RWPE2 (cell line): Measurements from ENCODE around the gene MACF1.

ENCODE experiments used
- ATAC-seq: fragments of 200-7000 bp; cut with Tn5 transposase; 3 replicates; pipeline ENCODE4 v1.9.1; 2021; ENCODE audit warnings: low read depth
- DNase-seq: peaks from one replicate; pipeline ENCODE4 v3.0.0-alpha.2; 2020; ENCODE audit warnings: low spot score
- H3K27ac ChIP-seq: fragments of 450-650 bp; 2 replicates; pipeline ENCODE4 v1.5.1; 2017; ENCODE audit warnings: mild to moderate bottlenecking; ENCODE audit not compliant: poor library complexity, severe bottlenecking
- H3K27me3 ChIP-seq: fragments of 250-450 bp; sonication (Bioruptor Pico); 2 replicates; pipeline ENCODE4 v1.5.1; 2021; ENCODE audit warnings: mild to moderate bottlenecking, moderate library complexity; ENCODE audit not compliant: insufficient read depth, poor library complexity, severe bottlenecking
- H3K36me3 ChIP-seq: fragments of 250-450 bp; sonication (Bioruptor Pico); 2 replicates; pipeline ENCODE4 v1.5.1; 2020; ENCODE audit warnings: low read depth, mild to moderate bottlenecking, moderate library complexity
- H3K4me1 ChIP-seq: fragments of 250-450 bp; sonication (Bioruptor Pico); 2 replicates; pipeline ENCODE4 v1.5.1; 2021; ENCODE audit warnings: mild to moderate bottlenecking, moderate library complexity; ENCODE audit not compliant: insufficient read depth, poor library complexity, severe bottlenecking
- H3K4me3 ChIP-seq: fragments of 250-450 bp; sonication (Bioruptor Pico); 2 replicates; pipeline ENCODE4 v1.5.1; 2021; ENCODE audit warnings: mild to moderate bottlenecking, moderate library complexity; ENCODE audit not compliant: severe bottlenecking
- H3K9me3 ChIP-seq: fragments of 250-450 bp; sonication (Bioruptor Pico); 2 replicates; pipeline ENCODE4 v1.5.1; 2021; ENCODE audit warnings: mild to moderate bottlenecking, moderate library complexity; ENCODE audit not compliant: severe bottlenecking
- TF ChIP-seq, protein P1 (sequence below): fragments of 450-650 bp; IDR thresholded peaks from one replicate; pipeline ENCODE4 v1.5.1; 2017; ENCODE audit warnings: mild to moderate bottlenecking, moderate library complexity; ENCODE audit not compliant: poor library complexity, severe bottlenecking

MACF1 gene

DNA sequence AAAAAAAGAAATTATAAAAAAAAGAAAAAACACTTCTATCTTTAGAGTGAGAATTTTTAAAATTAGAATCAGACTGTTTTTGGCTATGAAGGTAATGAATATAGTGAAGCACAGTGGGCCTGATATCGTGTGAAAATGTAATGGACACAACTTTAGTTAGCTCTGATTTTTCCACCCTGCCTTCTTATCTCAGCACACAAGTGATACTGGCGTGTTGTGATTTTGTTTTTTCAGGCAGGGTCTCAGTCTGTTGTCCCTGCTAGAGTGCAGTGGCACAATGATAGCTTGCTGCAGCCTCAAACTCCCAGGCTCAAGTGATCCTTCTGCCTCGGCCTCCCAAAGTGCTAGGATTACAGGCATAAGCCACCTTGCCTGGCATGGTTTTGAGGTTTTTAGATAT, 22.3 kb downstream of the MACF1 start:
- Histone ChIP-seq H3K27ac (no peak overlapping the region), H3K4me3 (no peak overlapping the region), H3K36me3 (peaks cover 10% of the 10 kb centered on the region), H3K27me3 (no peaks in the 10 kb centered on the region), H3K9me3 (no peaks in the 10 kb centered on the region), H3K4me1 (no peaks in the 10 kb centered on the region)
- TF ChIP-seq, protein P1, sequence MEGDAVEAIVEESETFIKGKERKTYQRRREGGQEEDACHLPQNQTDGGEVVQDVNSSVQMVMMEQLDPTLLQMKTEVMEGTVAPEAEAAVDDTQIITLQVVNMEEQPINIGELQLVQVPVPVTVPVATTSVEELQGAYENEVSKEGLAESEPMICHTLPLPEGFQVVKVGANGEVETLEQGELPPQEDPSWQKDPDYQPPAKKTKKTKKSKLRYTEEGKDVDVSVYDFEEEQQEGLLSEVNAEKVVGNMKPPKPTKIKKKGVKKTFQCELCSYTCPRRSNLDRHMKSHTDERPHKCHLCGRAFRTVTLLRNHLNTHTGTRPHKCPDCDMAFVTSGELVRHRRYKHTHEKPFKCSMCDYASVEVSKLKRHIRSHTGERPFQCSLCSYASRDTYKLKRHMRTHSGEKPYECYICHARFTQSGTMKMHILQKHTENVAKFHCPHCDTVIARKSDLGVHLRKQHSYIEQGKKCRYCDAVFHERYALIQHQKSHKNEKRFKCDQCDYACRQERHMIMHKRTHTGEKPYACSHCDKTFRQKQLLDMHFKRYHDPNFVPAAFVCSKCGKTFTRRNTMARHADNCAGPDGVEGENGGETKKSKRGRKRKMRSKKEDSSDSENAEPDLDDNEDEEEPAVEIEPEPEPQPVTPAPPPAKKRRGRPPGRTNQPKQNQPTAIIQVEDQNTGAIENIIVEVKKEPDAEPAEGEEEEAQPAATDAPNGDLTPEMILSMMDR = no peak
- no peak for ATAC-seq
- DNase-seq = no peak

- no peak overlapping the region for H3K4me3 ChIP-seq
- TF ChIP-seq, protein P1 = no peak
- no peak overlapping the region for H3K27ac ChIP-seq
- peaks cover 15% of the 10 kb centered on the region for H3K36me3 ChIP-seq
- H3K4me1 ChIP-seq = no peaks in the 10 kb centered on the region
- DNase-seq (no peak), ATAC-seq (no peak)
- no peaks in the 10 kb centered on the region for H3K27me3 ChIP-seq
- no peaks in the 10 kb centered on the region for H3K9me3 ChIP-seq
These were observed 23.8 kb downstream of the MACF1 start for GRCh38 chr1:39228252-39228651.

- ATAC-seq (no peak), DNase-seq (no peak)
- Histone ChIP-seq H3K36me3 (peaks cover 15% of the 10 kb centered on the region), H3K27ac (no peak overlapping the region), H3K4me3 (no peak overlapping the region), H3K9me3 (no peaks in the 10 kb centered on the region), H3K27me3 (no peaks in the 10 kb centered on the region), H3K4me1 (no peaks in the 10 kb centered on the region)
- TF ChIP-seq, protein P1 = no peak
These were observed 25.0 kb downstream of the MACF1 start for GRCh38 chr1:39229504-39229903.

DNA sequence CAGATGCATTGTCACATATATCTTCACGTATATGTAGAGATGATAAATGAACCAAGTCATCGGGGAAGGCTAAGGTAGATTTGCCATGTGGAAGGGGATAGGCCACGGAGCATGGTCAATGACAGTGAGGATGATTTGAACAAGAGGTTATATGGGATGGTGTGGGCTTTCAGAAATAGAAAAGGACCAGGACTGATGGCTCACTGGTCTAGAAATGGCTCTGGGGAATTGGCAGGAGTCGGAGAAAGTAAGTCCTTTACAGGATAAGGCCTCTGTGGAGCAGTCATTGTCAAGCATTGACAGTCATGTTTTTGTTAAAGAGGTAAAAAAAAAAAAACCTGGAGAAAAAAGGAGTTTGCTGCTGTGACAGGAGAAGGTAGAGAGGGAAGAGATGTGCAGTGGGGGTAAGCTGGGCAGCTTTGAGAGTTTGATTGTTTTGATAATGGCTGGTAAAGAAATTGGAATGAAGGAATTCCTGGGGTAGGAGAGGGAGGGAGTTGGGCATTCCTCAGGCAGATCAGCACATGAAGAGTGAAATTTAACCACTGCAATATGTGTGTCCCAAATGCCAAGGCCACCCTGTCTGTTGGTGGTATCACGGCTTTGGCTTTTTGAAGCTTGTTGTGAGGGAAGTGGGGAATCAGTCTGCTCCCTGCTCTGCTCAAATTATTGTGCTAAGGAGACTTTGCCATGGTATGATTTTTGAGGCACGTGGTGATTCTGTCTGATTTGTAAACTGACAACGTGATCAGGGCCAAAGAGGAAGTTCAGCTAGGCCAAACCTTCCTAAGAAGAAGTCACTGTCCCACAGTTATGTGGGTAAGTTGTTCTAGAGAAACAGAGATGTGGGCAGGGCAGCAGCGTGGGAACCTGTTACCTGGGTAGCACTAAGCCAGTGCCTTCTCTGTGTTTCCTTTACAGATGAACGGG, 26.0 kb downstream of the MACF1 start:
- Histone ChIP-seq H3K4me3 (no peak overlapping the region), H3K27me3 (no peaks in the 10 kb centered on the region), H3K27ac (peak overlapping the region; percentile 0), H3K36me3 (peaks cover 16% of the 10 kb centered on the region), H3K4me1 (no peaks in the 10 kb centered on the region), H3K9me3 (no peaks in the 10 kb centered on the region)
- TF ChIP-seq, protein P1 = no peak
- ATAC-seq (peak; percentile 67), DNase-seq (no peak)

DNA sequence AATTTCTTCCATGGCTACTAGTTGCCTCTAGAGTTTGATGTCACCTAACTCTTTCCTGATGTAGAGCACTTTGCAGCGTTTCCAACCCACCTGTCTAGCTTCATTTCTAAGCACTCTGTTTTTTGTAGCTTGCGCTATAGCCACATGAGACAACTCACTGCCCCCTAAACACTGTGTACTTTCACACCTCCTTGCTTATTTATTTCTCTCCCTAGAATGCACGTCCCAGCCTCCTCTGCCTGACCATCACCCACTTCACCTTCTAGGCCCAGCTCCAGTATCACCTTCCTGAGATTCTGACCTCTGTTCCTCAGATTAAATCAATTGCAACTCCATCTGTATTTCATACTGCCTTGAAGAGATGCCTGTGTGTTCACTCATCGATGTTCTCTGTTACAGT, 32.5 kb downstream of the MACF1 start:
- H3K27ac ChIP-seq = no peak overlapping the region
- H3K27me3 ChIP-seq = no peaks in the 10 kb centered on the region
- no peak overlapping the region for H3K4me3 ChIP-seq
- H3K36me3 ChIP-seq = peaks cover 11% of the 10 kb centered on the region
- DNase-seq = no peak
- no peaks in the 10 kb centered on the region for H3K4me1 ChIP-seq
- TF ChIP-seq, protein P1 = no peak
- no peak for ATAC-seq
- H3K9me3 ChIP-seq = no peaks in the 10 kb centered on the region
